Measurements from ENCODE around the gene CAB39L. TPM values are rescaled to one million over a fixed set of nuclear protein-coding genes. Genes with fewer than 3 reads are reported as not detected.

The CAB39L gene
- total RNA-seq, 1 donor from 2014 or later: 10.7 TPM

- DNase-seq (ENCODE audit: low read depth, low spot score): no peak
- no peak overlapping the region for H3K27ac Mint-ChIP-seq (ENCODE audit: unreplicated experiment)
- TF ChIP-seq CTCF (conservative IDR thresholded peaks at IDR 0.05): no peak
- no peaks in the 10 kb centered on the region for H3K4me1 Mint-ChIP-seq
- no peaks in the 10 kb centered on the region for H3K9me3 Mint-ChIP-seq
- H3K27me3 Mint-ChIP-seq (ENCODE audit: low read depth): no peaks in the 10 kb centered on the region
- H3K36me3 Mint-ChIP-seq (ENCODE audit: low read depth): peaks cover 1% of the 10 kb centered on the region
- no peak overlapping the region for H3K4me3 Mint-ChIP-seq
Observed at GRCh38 chr13:49456156-49456555, 12.3 kb upstream of the CAB39L start.

- no peaks in the 10 kb centered on the region for H3K27me3 Mint-ChIP-seq (ENCODE audit: low read depth)
- no peaks in the 10 kb centered on the region for H3K4me1 Mint-ChIP-seq
- H3K27ac Mint-ChIP-seq (ENCODE audit: unreplicated experiment): no peak overlapping the region
- H3K36me3 Mint-ChIP-seq (ENCODE audit: low read depth): no peaks in the 10 kb centered on the region
- DNase-seq (ENCODE audit: low read depth, low spot score): no peak
- no peak overlapping the region for H3K4me3 Mint-ChIP-seq
- H3K9me3 Mint-ChIP-seq: no peaks in the 10 kb centered on the region
- TF ChIP-seq CTCF (conservative IDR thresholded peaks at IDR 0.05): no peak
Observed at GRCh38 chr13:49455007-49455398, 11.1 kb upstream of the CAB39L start.

- H3K4me3 Mint-ChIP-seq: no peak overlapping the region
- no peak for TF ChIP-seq CTCF (conservative IDR thresholded peaks at IDR 0.05)
- no peaks in the 10 kb centered on the region for H3K36me3 Mint-ChIP-seq (ENCODE audit: low read depth)
- no peaks in the 10 kb centered on the region for H3K4me1 Mint-ChIP-seq
- DNase-seq (ENCODE audit: low read depth, low spot score): no peak
- H3K9me3 Mint-ChIP-seq: no peaks in the 10 kb centered on the region
- no peak overlapping the region for H3K27ac Mint-ChIP-seq (ENCODE audit: unreplicated experiment)
- H3K27me3 Mint-ChIP-seq (ENCODE audit: low read depth): no peaks in the 10 kb centered on the region
Observed at GRCh38 chr13:49454388-49455006, 10.6 kb upstream of the CAB39L start.

- no peaks in the 10 kb centered on the region for H3K4me1 Mint-ChIP-seq
- no peak overlapping the region for H3K4me3 Mint-ChIP-seq
- no peaks in the 10 kb centered on the region for H3K36me3 Mint-ChIP-seq (ENCODE audit: low read depth)
- no peak for TF ChIP-seq CTCF (conservative IDR thresholded peaks at IDR 0.05)
- H3K9me3 Mint-ChIP-seq: no peaks in the 10 kb centered on the region
- DNase-seq (ENCODE audit: low read depth, low spot score): no peak
- H3K27ac Mint-ChIP-seq (ENCODE audit: unreplicated experiment): no peak overlapping the region
- H3K27me3 Mint-ChIP-seq (ENCODE audit: low read depth): no peaks in the 10 kb centered on the region
Observed at GRCh38 chr13:49453465-49453864, 9.6 kb upstream of the CAB39L start.

- Mint-ChIP-seq H3K4me3 (no peak overlapping the region), H3K36me3 (ENCODE audit: low read depth) (no peaks in the 10 kb centered on the region)
- no peak for TF ChIP-seq CTCF (conservative IDR thresholded peaks at IDR 0.05)
Observed at GRCh38 chr13:49452725-49453457, 9.0 kb upstream of the CAB39L start.

More at GRCh38 chr13:49452725-49453457, 9.0 kb upstream of the CAB39L start:
- Mint-ChIP-seq H3K9me3 (no peaks in the 10 kb centered on the region), H3K27ac (ENCODE audit: unreplicated experiment) (no peak overlapping the region), H3K4me1 (no peaks in the 10 kb centered on the region), H3K27me3 (ENCODE audit: low read depth) (no peaks in the 10 kb centered on the region)
- no peak for DNase-seq (ENCODE audit: low read depth, low spot score)

Data from neural crest cell (in vitro differentiated cells).